ENCODE data around the gene SNX10.

GRCh38 chr7:26376175-26376917 lies 84.7 kb downstream of the SNX10 start:
- TF ChIP-seq POLR2A (IDR thresholded peaks at IDR 0.05) (no peak), POLR2AphosphoS5 (IDR thresholded peaks at IDR 0.05) (no peak)
